NCI-H2107 treated with DMSO at 0.1 percent for 48 hours (cell line): ENCODE results near the gene TMEM127.

ENCODE experiments used
- DNase-seq: peaks from one replicate; lab custom pipeline; 2025; ENCODE audit not compliant: unreplicated experiment; lab: John Stamatoyannopoulos, UW

The TMEM127 gene

DNA sequence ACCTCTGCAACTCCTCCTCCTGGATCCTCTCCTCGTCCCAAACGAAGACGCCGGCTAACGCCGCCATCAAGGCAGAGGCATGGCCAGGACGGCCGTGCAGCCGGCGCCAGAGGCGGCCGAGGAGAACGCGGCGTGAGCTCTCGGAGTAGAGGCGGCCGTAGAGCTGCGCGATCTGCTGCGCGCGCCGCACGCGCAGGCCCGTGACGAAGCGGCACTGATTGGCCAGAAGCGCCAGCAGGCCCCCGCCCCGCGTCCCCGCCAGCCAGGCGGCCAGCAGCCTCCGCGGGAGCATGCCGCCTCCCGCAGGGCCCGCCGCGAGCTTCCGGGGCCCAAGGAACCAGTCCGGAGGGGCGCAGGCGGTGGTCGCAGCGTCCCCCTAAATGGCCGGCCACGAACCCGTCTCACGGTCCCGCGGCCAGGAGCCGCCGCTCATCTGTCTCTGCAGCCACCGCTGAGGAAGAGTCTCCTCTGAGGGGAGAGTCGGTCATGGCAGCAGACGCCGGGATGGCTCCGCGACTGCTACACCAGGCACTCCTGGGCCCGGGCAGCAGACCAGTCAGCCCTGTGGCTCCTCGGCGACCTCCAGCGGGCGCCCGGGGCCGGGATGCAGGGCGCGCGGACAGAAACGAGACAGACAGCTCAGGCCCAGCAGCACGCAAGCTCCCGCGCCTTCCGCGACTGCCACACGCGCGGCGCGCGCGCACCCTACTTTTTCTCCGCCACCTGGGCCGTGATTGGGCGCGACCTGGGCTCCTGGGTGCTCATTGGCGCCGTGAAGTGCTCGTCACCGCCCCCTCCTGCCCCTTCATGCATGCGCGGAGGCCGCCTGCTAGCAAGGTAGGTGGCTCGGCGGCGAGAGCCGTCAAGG lies 57.4 kb downstream of the TMEM127 start, which contains the start of gene STARD7:
Gene STARD7, minus strand, starts transcription at position 685 of the 868 bp plus-strand sequence. Its CDS starts 393 bp downstream, at position 292.
- DNase-seq: peak; percentile 81

DNA sequence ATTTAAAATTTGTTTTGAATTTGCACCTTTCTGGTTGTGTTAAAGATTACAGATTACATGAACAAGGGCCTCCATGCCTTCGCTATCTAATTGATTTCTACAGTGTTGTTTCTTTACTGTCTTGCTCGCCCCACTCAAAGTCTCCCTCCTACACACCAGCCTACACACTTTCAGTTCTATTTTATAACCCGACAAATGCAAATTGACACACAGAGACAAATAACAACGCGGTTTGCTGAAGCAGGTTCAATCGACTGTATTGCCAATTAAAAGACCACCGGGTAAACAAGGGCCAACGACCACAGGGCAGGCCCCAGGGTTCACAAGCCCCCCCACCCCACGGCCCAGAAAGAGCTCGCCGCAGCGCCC lies 58.0 kb downstream of the TMEM127 start:
- no peak for DNase-seq

DNA sequence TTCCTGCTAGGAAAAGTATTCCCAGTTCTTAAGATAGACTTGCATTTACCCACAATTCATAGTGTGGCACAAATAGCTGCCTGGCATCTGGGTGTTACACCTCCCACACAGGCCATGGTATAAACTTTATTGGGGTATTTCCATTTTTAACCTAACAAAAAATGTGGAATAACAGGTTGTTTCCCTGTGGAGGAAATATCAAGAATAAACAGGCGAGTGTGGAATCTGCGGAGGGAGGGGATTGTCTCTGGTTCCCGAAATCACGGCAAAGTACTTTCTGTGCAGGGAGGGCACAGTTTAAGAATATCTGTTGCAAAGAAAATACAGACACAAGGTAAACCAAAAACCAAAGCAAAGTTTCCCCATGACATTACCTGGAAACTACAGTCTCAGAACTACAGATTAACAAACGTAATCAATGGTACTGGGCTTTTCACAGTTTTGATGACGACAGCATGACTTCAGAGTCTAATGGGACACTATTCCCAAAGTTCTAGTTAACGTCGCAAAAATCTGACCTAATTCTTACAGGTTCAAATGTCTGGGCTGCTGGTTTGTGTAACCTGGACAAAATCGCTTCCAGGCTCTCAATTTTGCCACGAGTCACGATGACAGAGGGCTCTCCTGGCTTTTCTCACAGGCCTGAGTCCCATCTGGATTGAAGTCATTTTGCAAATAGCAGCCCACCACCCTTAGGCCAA lies 58.6 kb downstream of the TMEM127 start:
- DNase-seq: no peak

DNA sequence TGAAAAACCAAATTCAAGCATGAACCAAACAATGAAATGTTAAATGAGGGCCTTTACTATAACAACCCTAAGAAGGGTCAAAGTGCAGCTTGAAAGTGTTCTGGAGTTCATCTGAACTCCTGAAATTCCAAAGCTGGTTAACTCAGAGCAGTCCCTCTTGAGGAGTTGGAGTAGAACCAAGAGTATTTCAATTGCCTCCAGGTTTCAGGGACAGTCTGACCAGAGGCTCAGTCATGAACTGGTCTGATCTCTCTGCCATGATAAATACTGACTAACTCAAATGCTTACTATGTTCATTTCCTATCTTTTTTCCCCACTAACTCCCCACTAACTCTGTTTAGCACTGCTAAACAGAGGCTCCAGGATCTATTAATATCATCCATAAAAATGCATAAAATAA lies 59.9 kb downstream of the TMEM127 start:
- no peak for DNase-seq

DNA sequence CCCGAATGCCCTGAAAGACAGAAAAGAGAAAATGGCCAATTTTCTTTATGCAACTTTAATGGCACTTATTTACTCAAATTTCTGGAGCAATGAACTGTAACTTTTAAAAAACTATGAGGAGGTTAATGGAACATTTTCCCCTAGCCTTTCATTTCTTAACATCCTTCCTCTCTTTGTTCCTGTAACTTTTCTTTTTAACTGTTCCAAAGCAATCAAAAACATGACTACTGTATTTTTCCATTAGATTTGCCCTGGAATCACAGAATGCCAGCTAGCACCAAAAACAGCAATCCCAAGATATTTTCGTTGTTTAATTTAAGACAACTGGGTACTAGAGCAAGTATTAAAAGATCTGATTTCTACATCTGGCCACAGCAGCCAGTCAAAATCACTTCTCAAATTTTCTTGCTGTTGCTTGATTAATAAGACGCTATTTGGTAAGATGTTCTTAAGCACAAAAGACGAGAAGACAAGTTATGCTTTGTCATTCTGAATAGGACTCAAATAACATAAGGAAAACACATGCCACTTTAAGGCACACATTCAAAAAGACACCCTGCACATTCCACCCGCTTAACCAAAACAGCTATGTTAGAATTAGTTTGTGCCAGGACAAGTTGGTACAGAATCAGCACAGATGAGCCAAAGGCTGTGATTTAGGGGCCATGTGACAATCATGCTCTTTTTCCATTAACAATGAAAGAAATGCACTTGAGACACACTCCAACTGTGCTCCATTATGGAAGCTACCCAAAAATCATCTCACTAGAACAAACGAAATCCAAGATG lies 60.8 kb downstream of the TMEM127 start:
- DNase-seq: no peak

DNA sequence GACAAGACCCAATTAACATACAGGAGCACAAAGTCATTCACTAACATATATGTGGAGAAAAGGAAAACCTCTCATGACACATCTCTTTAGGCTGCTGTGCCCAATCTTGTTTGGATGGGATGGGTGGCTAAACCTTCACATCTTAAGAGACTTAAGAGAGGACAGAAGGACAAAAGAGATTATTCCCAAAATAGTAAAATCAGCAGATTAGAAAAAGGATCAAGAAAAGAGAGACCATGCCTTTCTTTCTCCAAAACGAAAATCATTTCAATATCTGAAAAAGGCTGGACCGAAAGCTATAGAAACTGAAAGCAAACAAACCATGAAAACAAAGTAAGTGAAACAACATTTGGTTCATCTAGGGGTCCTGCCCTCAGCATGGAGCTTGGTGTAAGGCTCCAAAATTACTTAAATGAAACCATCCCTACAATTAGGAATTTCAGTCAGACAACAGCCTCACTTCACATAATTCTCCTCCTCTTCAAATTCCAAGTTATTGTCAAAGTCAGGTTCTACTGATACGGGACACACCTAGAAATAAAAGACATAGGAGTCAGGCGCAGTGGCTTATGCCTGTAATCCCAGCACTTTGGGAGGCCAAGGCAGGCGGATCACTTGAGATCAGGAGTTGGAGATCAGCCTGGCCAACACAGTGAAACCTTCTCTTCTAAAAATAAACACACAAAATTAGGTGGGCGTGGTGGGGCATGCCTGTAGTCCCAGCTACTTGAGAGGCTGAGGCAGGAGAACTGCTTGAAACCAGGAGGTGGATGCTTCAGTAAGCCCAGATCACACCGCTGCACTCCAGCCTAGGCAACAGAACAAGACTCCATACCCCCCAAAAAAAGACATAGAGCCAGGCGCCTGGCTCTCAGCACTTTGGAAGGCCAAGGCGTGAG lies 62.4 kb downstream of the TMEM127 start:
- DNase-seq: no peak

DNA sequence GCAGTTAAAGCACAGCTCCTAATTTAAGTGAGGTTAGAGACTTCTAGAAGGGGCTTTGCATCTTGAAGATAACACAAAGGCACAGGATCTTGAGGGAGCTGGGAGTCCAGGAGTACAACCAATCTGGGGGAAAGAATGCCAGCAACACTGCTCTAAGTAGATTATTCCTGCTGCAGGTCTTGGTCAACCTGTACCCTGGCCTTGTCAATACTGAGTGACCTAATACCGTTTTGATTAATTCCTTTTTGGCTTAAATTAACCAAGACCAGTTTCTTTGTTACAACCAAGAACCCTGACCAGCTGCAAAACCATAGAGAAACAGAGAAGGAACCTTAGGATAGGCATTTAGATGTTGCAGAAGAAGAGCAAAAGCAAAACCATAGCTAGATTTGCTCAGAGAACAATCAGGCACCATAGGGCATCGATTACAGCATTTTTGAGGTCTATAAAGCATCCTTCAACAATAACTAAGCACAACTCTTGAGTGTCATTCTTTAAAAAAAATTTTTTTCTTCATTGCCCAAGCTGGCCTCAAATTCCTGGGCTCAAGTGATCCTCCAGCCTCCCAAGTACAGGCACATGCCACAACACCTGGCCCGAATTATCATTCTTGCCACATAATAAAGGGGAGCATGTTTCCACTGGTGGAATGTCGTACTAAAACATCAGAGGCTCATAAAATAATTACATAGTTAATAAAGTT lies 63.5 kb downstream of the TMEM127 start:
- DNase-seq: peak; percentile 7

DNA sequence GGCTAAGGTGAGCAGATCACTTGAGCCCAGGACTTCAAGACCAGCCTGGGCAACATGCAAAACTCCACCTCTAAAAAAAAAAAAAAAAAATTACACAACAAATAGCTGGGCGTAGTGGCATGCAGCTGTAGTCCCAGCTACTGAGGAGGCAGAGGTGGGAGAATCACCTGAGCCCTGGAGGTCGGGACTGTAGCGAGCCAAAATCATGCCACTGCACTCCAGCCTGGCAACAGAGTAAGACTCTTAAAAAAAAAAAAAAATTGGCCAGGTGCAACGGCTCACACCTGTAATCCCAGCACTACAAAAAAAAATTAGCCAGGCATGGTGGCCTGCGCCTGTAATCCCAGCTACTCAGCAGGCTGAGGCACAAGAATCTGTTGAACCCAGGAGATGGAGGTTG lies 64.5 kb downstream of the TMEM127 start:
- DNase-seq: no peak

DNA sequence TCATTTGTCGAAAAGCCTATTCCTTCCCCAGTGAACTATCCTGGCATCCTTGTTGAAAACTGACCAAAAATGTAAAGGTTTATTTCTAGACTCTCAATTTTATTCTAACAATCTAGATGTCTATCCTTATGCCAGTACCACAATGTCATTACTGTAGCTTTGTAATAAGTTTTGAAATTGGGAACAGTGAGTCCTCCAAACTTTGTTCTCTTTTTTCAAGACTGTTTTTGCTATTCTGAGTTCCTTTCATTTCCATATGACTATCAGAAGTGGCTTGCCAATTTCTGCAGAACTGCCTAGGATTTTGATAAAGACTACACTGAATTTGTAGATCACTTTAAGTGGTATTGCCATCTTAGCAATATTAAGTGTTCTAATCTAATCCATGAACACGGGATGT lies 66.9 kb downstream of the TMEM127 start:
- DNase-seq: no peak
